GM18858 (cell line): ENCODE measurements around the gene ARFGEF2.
"Not testable (repeated sequence)": the region's sequence is repeated elsewhere in the genome, so short reads cannot be mapped to it uniquely, and the experiment has no call there.

Experiments
- ATAC-seq: cut with Tn5 transposase; IDR thresholded peaks from one replicate; pipeline ENCODE4 v1.9.1; 2021; ENCODE audit not compliant: unreplicated experiment

ARFGEF2 gene

GRCh38 chr20:48949304-48950170 is 28.0 kb downstream of the ARFGEF2 start:
- no peak for ATAC-seq

GRCh38 chr20:48951041-48951440 is 29.5 kb downstream of the ARFGEF2 start:
- no peak for ATAC-seq

- no peak for ATAC-seq
Observed at GRCh38 chr20:48951646-48952045, 30.1 kb downstream of the ARFGEF2 start.

- ATAC-seq: no peak
Observed at GRCh38 chr20:48952656-48953055, 31.1 kb downstream of the ARFGEF2 start.

GRCh38 chr20:48953653-48954052 is 32.1 kb downstream of the ARFGEF2 start:
- ATAC-seq: no peak

GRCh38 chr20:48956052-48956451 is 34.5 kb downstream of the ARFGEF2 start:
- no peak for ATAC-seq

- no peak for ATAC-seq
Observed at GRCh38 chr20:48957053-48957481, 35.6 kb downstream of the ARFGEF2 start.

- ATAC-seq: no peak
Observed at GRCh38 chr20:48957533-48957932, 36.0 kb downstream of the ARFGEF2 start.

- ATAC-seq: no peak
Observed at GRCh38 chr20:48958743-48959142, 37.2 kb downstream of the ARFGEF2 start.

GRCh38 chr20:48959899-48960550 is 38.5 kb downstream of the ARFGEF2 start:
- no peak for ATAC-seq

GRCh38 chr20:48962421-48962820 is 40.9 kb downstream of the ARFGEF2 start:
- ATAC-seq: no peak

- no peak for ATAC-seq
Observed at GRCh38 chr20:48962976-48963771, 41.7 kb downstream of the ARFGEF2 start.

GRCh38 chr20:48965189-48965910 is 43.8 kb downstream of the ARFGEF2 start:
- no peak for ATAC-seq

- no peak for ATAC-seq
Observed at GRCh38 chr20:48970681-48971365, 49.3 kb downstream of the ARFGEF2 start.

- no peak for ATAC-seq
Observed at GRCh38 chr20:48971956-48972355, 50.4 kb downstream of the ARFGEF2 start.

- no peak for ATAC-seq
Observed at GRCh38 chr20:48972816-48973215, 51.3 kb downstream of the ARFGEF2 start.

GRCh38 chr20:48975955-48976354 is 54.4 kb downstream of the ARFGEF2 start:
- ATAC-seq: no peak

- ATAC-seq: not testable (repeated sequence)
Observed at GRCh38 chr20:48979980-48980379, 58.5 kb downstream of the ARFGEF2 start.

GRCh38 chr20:48983423-48984400 is 62.2 kb downstream of the ARFGEF2 start:
- ATAC-seq: no peak
